SK-N-SH (cell line): Measurements from ENCODE around the gene AHDC1. TPM values are rescaled to one million over a fixed set of nuclear protein-coding genes. Genes with fewer than 3 reads are reported as not detected.

Source experiments
- CTCF ChIA-PET: fragments of 300-600, 350-600 bp; formaldehyde crosslinking; extraction: SDS; loops from one replicate; lab custom pipeline; 2021; lab: Yijun Ruan, JAX
- POLR2A ChIA-PET: fragments of 350-600 bp; sonication (Branson Sonifier 250); formaldehyde crosslinking; extraction: SDS; loops from one replicate; lab custom pipeline; 2020; ENCODE audit warnings: antibody characterized with exemption, inconsistent platforms; lab: Yijun Ruan, JAX
- DNase-seq: peaks from one replicate; pipeline ENCODE4 v3.0.0; 2012
- H2AFZ ChIP-seq: fragments of 200-600 bp; sonication (generic); 2 replicates; pipeline ENCODE4 v1.8.1; 2016; ENCODE audit warnings: antibody characterized with exemption, mild to moderate bottlenecking, low read depth
- H3F3A ChIP-seq: fragments of 200-600 bp; sonication (generic); replicated peaks from 2 replicates; pipeline ENCODE3; 2016; ENCODE audit warnings: antibody characterized with exemption, mild to moderate bottlenecking; ENCODE audit not compliant: insufficient read depth
- H3K27ac ChIP-seq, 2 experiments: fragments of 200-500 bp in 1 of 2; fragments of 200-600 bp in 1 of 2; sonication (Bioruptor generic) in 1 of 2; sonication (generic), shearing (Covaris generic) in 1 of 2; 2 replicates each; pipeline versions ENCODE4 v1.5.1 to v1.6.1; 2014 to 2016; ENCODE audit warnings: low read depth in 2 of 2, inconsistent platforms in 1 of 2, low read length in 1 of 2, mild to moderate bottlenecking in 1 of 2, mixed read lengths in 1 of 2
- H3K27me3 ChIP-seq: fragments of 200-600 bp; sonication (generic), shearing (Covaris generic); 2 replicates; pipeline ENCODE4 v1.6.1; 2016; ENCODE audit warnings: mixed run types; ENCODE audit not compliant: insufficient read depth
- H3K36me3 ChIP-seq, 2 experiments: fragments of 200-500 bp in 1 of 2; fragments of 200-600 bp in 1 of 2; sonication (Bioruptor generic) in 1 of 2; sonication (generic) in 1 of 2; replicated peaks in 1 of 2; 2 replicates each; pipeline versions ENCODE3 to v1.5.1; 2014 to 2016; ENCODE audit warnings: low read length in 1 of 2, mild to moderate bottlenecking in 1 of 2; ENCODE audit not compliant: insufficient read depth in 2 of 2, control insufficient read depth in 1 of 2
- H3K4me1 ChIP-seq, 2 experiments: fragments of 200-500 bp in 1 of 2; fragments of 200-600 bp in 1 of 2; sonication (Bioruptor generic) in 1 of 2; sonication (generic), shearing (Covaris generic) in 1 of 2; 2 replicates each; pipeline versions ENCODE4 v1.5.1 to v1.6.1; 2014 to 2016; ENCODE audit warnings: low read depth in 1 of 2, low read length in 1 of 2, mixed run types in 1 of 2; ENCODE audit not compliant: insufficient read depth in 2 of 2, control insufficient read depth in 1 of 2
- H3K4me2 ChIP-seq: fragments of 200-600 bp; sonication (generic), shearing (Covaris generic); 2 replicates; pipeline ENCODE4 v1.6.1; 2017; ENCODE audit warnings: mixed run types
- H3K4me3 ChIP-seq, 2 experiments: fragments of 200-500 bp in 1 of 2; fragments of 200-600 bp in 1 of 2; sonication (Bioruptor generic) in 1 of 2; sonication (generic), shearing (Covaris generic) in 1 of 2; 2 replicates each; pipeline versions ENCODE4 v1.5.1 to v1.8.1; 2014 to 2016; ENCODE audit warnings: low read depth in 2 of 2, inconsistent platforms in 1 of 2, low read length in 1 of 2, mild to moderate bottlenecking in 1 of 2, mixed read lengths in 1 of 2, moderate library complexity in 1 of 2
- H3K79me2 ChIP-seq: fragments of 200-600 bp; sonication (generic); 2 replicates; pipeline ENCODE4 v1.8.1; 2017; ENCODE audit warnings: mild to moderate bottlenecking; ENCODE audit not compliant: insufficient read depth
- H3K9ac ChIP-seq: fragments of 200-600 bp; sonication (generic); 2 replicates; pipeline ENCODE4 v1.6.1; 2017; ENCODE audit warnings: mixed run types
- H3K9me2 ChIP-seq: fragments of 200-600 bp; sonication (generic); 2 replicates; pipeline ENCODE4 v1.6.1; 2017; ENCODE audit warnings: mixed run types
- H3K9me3 ChIP-seq: fragments of 200-600 bp; sonication (generic); 2 replicates; pipeline ENCODE4 v1.6.1; 2017; ENCODE audit warnings: mixed run types, mild to moderate bottlenecking, moderate library complexity
- H4K20me1 ChIP-seq: fragments of 200-600 bp; sonication (generic); 2 replicates; pipeline ENCODE4 v1.6.1; 2017; ENCODE audit warnings: mild to moderate bottlenecking, mixed run types; ENCODE audit not compliant: insufficient read depth
- CHD2 ChIP-seq: fragments of 150-350 bp; IDR thresholded peaks from 2 replicates; pipeline ENCODE4 v1.6.1; 2018; ENCODE audit warnings: low read length; ENCODE audit not compliant: partially characterized antibody
- CTCF ChIP-seq: fragments of 200-600 bp; sonication (generic); IDR thresholded peaks from 2 replicates; pipeline ENCODE4 v1.6.1; 2017; ENCODE audit warnings: antibody characterized with exemption, mild to moderate bottlenecking, moderate library complexity
- GABPA ChIP-seq: IDR thresholded peaks from 2 replicates; pipeline ENCODE4 v1.4.0; 2012; ENCODE audit warnings: low read depth, mild to moderate bottlenecking
- JUND ChIP-seq: IDR thresholded peaks from 2 replicates; pipeline ENCODE4 v1.4.0; 2012
- MAX ChIP-seq: IDR thresholded peaks from 2 replicates; pipeline ENCODE4 v1.4.0; 2012; ENCODE audit warnings: low read depth
- MEF2A ChIP-seq: IDR thresholded peaks from 2 replicates; pipeline ENCODE4 v1.4.0; 2012; ENCODE audit warnings: low read depth, borderline replicate concordance
- POLR2AphosphoS5 ChIP-seq: IDR thresholded peaks from 2 replicates; pipeline ENCODE4 v1.6.1; 2012; ENCODE audit warnings: low read depth, low read length
- RXRA ChIP-seq: IDR thresholded peaks from 2 replicates; pipeline ENCODE4 v1.4.0; 2012; ENCODE audit warnings: low read depth, mild to moderate bottlenecking, borderline replicate concordance
- SMC3 ChIP-seq: IDR thresholded peaks from 2 replicates; pipeline ENCODE4 v1.6.1; 2012; ENCODE audit warnings: low read depth, low read length, improper control_type of control experiment
- TCF12 ChIP-seq: IDR thresholded peaks from 2 replicates; pipeline ENCODE4 v1.4.0; 2012
- WGBS: methylation state at CpG from one replicate; pipeline ENCODE4 v1.1.6; 2017; ENCODE audit warnings: low lambda C conversion rate; 5-methylcytosine and 5-hydroxymethylcytosine counted together
- polyA plus RNA-seq, 3 experiments: library from polyadenylated mRNA; depleted of rRNA; stranded (reverse); fragments of >200 nt; gene quantifications; 2 replicates each; pipeline ENCODE4 v1.2.3, GENCODE V29; 2012
- TF ChIP-seq, protein P1 (sequence below): IDR thresholded peaks from 2 replicates; pipeline ENCODE4 v1.4.0; 2012; ENCODE audit warnings: low read depth, borderline replicate concordance

The AHDC1 gene
- polyA plus RNA-seq, 1 of the 3 experiments (the other 2 are of a cell fraction): 8.5 TPM

- no peak for DNase-seq
Measured at GRCh38 chr1:27496604-27497155, 107.3 kb downstream of the AHDC1 start.

DNA sequence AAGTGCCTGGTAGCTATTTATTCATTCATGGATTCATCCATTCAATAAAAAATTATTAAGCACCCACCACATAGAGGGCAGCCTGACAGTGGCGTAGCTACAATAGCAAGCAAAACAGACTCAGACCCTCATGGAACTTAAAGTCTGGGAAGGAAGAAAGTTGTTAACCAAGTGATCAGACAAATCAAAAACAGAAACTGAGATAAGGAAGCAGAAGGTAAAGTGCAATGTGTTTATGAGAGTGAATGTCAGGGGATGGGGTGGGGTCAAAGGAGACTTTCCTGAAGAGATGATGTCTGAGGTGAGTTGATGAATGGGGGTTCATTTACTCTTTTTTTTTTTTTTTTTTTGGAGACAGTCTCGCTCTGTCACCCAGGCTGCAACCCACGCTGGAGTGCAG lies 111.1 kb downstream of the AHDC1 start:
- Histone ChIP-seq H3F3A (peaks cover 12% of the 10 kb centered on the region), H3K9me3 (no peaks in the 10 kb centered on the region), H3K27ac (no peak overlapping the region), H3K4me2 (no peak overlapping the region), H3K27me3 (no peaks in the 10 kb centered on the region), H3K9ac (no peak overlapping the region), H3K4me3 (no peak overlapping the region), H3K9me2 (no peaks in the 10 kb centered on the region), H2AFZ (0 out of 2 replicates have a peak overlapping the region, but pooled peaks have one; percentile 76), H3K36me3 (no peaks in the 10 kb centered on the region), H3K4me1 (peaks cover 5 to 9% of the 10 kb centered on the region in 2 experiments; a peak in 3 of 4 replicates), H3K79me2 (peaks cover 21% of the 10 kb centered on the region), H4K20me1 (peaks cover 11% of the 10 kb centered on the region; the same call in 1 of the 2 replicates)
- ChIA-PET POLR2A (interaction anchor here (1.5 kb wide), 1 partner anchor 192 kb away, joined by 3 read pairs; no protein-coding TSS in a partner anchor), CTCF (interaction anchor here (0.6 to 2.1 kb wide), 4 partner anchors 10 to 192 kb away, joined by 3 to 7 read pairs (median 3); no protein-coding TSS in a partner anchor)
- 98% methylated on average over 3 of the region's 3 CpGs for WGBS
- DNase-seq: no peak
- TF ChIP-seq SMC3 (no peak), MEF2A (no peak), CHD2 (no peak), RXRA (no peak), JUND (no peak), POLR2AphosphoS5 (no peak), MAX (no peak), TCF12 (no peak), CTCF (no peak)
- TF ChIP-seq, protein P1, sequence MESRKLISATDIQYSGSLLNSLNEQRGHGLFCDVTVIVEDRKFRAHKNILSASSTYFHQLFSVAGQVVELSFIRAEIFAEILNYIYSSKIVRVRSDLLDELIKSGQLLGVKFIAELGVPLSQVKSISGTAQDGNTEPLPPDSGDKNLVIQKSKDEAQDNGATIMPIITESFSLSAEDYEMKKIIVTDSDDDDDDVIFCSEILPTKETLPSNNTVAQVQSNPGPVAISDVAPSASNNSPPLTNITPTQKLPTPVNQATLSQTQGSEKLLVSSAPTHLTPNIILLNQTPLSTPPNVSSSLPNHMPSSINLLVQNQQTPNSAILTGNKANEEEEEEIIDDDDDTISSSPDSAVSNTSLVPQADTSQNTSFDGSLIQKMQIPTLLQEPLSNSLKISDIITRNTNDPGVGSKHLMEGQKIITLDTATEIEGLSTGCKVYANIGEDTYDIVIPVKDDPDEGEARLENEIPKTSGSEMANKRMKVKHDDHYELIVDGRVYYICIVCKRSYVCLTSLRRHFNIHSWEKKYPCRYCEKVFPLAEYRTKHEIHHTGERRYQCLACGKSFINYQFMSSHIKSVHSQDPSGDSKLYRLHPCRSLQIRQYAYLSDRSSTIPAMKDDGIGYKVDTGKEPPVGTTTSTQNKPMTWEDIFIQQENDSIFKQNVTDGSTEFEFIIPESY: no peak

More at GRCh38 chr1:27496604-27497155, 107.3 kb downstream of the AHDC1 start:
- Histone ChIP-seq H4K20me1 (no peaks in the 10 kb centered on the region), H3K79me2 (no peaks in the 10 kb centered on the region), H3K36me3 (no peaks in the 10 kb centered on the region), H3K9ac (no peak overlapping the region), H2AFZ (no peak overlapping the region), H3K4me1 (no peaks in the 10 kb centered on the region), H3K9me3 (no peaks in the 10 kb centered on the region), H3K4me3 (no peak overlapping the region), H3K27ac (no peak overlapping the region), H3F3A (peaks cover 7% of the 10 kb centered on the region), H3K27me3 (no peaks in the 10 kb centered on the region), H3K4me2 (no peak overlapping the region), H3K9me2 (no peaks in the 10 kb centered on the region)
- WGBS: 52% methylated on average over 8 of the region's 8 CpGs
- CTCF ChIA-PET: interaction anchor here (1.0 kb wide), 1 partner anchor 60 kb away, joined by 3 read pairs; no protein-coding TSS in a partner anchor
- POLR2A ChIA-PET: no interaction called here
- peak; percentile 35; the same call in 1 of the 2 replicates for TF ChIP-seq CTCF
- no peak for TF ChIP-seq GABPA
- TF ChIP-seq SMC3: no peak
- TF ChIP-seq, protein P1: no peak
